Mesendoderm (in vitro differentiated cells): Measurements from ENCODE around the gene HMCES. TPM values are rescaled to one million over a fixed set of nuclear protein-coding genes. Genes with fewer than 3 reads are reported as not detected.

ENCODE experiments used
- DNase-seq: peaks from one replicate; pipeline ENCODE4 v3.0.0; 2013
- H2AK5ac ChIP-seq: 2 replicates; pipeline ENCODE4 v1.6.1; 2013; ENCODE audit warnings: low read length, inconsistent platforms
- H2BK120ac ChIP-seq: 2 replicates; pipeline ENCODE4 v1.6.1; 2013; ENCODE audit warnings: low read depth, mild to moderate bottlenecking, low read length, moderate library complexity, mixed read lengths
- H2BK15ac ChIP-seq: replicated peaks from 2 replicates; pipeline ENCODE4 v1.6.1; 2013; ENCODE audit warnings: low read depth, mild to moderate bottlenecking, moderate library complexity
- H2BK5ac ChIP-seq: 2 replicates; pipeline ENCODE4 v1.6.1; 2013; ENCODE audit warnings: low read length, inconsistent platforms
- H3K18ac ChIP-seq: 2 replicates; pipeline ENCODE4 v1.6.1; 2013; ENCODE audit warnings: mild to moderate bottlenecking, low read length, mixed read lengths
- H3K23ac ChIP-seq: one replicate; pipeline ENCODE4 v1.6.1; 2013; ENCODE audit warnings: low read length
- H3K27ac ChIP-seq: 2 replicates; pipeline ENCODE4 v1.5.1; 2013; ENCODE audit warnings: low read depth, mild to moderate bottlenecking, inconsistent platforms, low read length, moderate library complexity
- H3K27me3 ChIP-seq: 2 replicates; pipeline ENCODE4 v1.6.1; 2013; ENCODE audit warnings: low read length, control low read depth, mild to moderate bottlenecking, inconsistent platforms; ENCODE audit not compliant: insufficient read depth, poor library complexity
- H3K36me3 ChIP-seq: 2 replicates; pipeline ENCODE4 v1.6.1; 2013; ENCODE audit warnings: low read length, inconsistent platforms; ENCODE audit not compliant: control insufficient read depth, insufficient read depth
- H3K4ac ChIP-seq: one replicate; pipeline ENCODE4 v1.6.1; 2013; ENCODE audit warnings: low read depth, mild to moderate bottlenecking, low read length, moderate library complexity
- H3K4me1 ChIP-seq: 2 replicates; pipeline ENCODE4 v1.6.1; 2013; ENCODE audit warnings: low read depth, low read length, inconsistent platforms; ENCODE audit not compliant: control insufficient read depth
- H3K4me2 ChIP-seq: 2 replicates; pipeline ENCODE4 v1.6.1; 2013; ENCODE audit warnings: low read length
- H3K4me3 ChIP-seq: 2 replicates; pipeline ENCODE4 v1.5.1; 2013; ENCODE audit warnings: mild to moderate bottlenecking, low read length
- H3K56ac ChIP-seq: one replicate; pipeline ENCODE4 v1.6.1; 2013; ENCODE audit warnings: low read length
- H3K79me1 ChIP-seq: 2 replicates; pipeline ENCODE4 v1.6.1; 2013; ENCODE audit warnings: low read length, inconsistent platforms
- H3K79me2 ChIP-seq: 2 replicates; pipeline ENCODE4 v1.6.1; 2013; ENCODE audit warnings: mild to moderate bottlenecking, low read length; ENCODE audit not compliant: control insufficient read depth, insufficient read depth
- H3K9ac ChIP-seq: 2 replicates; pipeline ENCODE4 v1.6.1; 2013; ENCODE audit warnings: low read length, inconsistent platforms
- H4K5ac ChIP-seq: one replicate; pipeline ENCODE4 v1.6.1; 2013; ENCODE audit warnings: low read length
- H4K8ac ChIP-seq: one replicate; pipeline ENCODE4 v1.6.1; 2013; ENCODE audit warnings: low read depth, mild to moderate bottlenecking, control low read depth, low read length, moderate library complexity
- WGBS: extraction: QIAGEN DNeasy Blood & Tissue Kit; methylation state at CpG from one replicate; pipeline ENCODE4 v1.1.7; 2013; ENCODE audit warnings: low lambda C conversion rate, missing lambda C conversion rate; ENCODE audit not compliant: insufficient coverage; ENCODE audit errors: extremely low coverage; 5-methylcytosine and 5-hydroxymethylcytosine counted together
- small RNA-seq: library from polyadenylated mRNA; stranded (forward); fragments of <200 nt; extraction: miRNeasy Mini kit (QIAGEN cat#:217004); gene quantifications from one replicate; pipeline ENCODE3, GENCODE V24; 2013; ENCODE audit not compliant: insufficient read depth

Gene HMCES

DNA sequence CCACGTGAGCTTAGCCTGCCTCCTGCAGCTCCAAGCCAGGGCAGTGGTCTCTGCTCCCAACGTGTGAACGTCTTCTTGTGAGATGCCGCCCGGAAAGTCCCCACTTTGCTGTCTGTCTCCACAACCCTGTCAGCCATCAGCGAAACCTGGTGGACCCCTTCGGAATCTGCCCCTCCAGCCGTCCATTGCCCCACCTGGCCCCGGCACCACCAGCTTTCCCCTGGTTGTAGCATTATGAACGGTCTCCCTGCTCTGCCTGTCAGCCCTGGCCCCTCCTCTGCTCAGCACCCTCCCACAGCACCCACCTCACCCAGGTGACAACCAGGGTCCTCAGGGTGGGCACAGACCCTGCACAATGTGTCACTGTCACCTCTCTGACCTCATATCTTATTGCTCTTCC lies 71.1 kb downstream of the HMCES start:
- no CpG with 5 or more reads among the region's 10 CpGs for WGBS
- Histone ChIP-seq H3K9ac (no peak overlapping the region), H4K8ac (no peak overlapping the region), H3K4me1 (peaks cover 3% of the 10 kb centered on the region), H3K79me2 (no peaks in the 10 kb centered on the region), H3K27ac (no peak overlapping the region), H3K36me3 (no peaks in the 10 kb centered on the region), H3K27me3 (no peaks in the 10 kb centered on the region), H3K4ac (no peak overlapping the region), H3K18ac (no peak overlapping the region), H3K4me3 (no peak overlapping the region), H2BK5ac (no peak overlapping the region), H3K4me2 (no peak overlapping the region), H4K5ac (no peak overlapping the region), H3K23ac (no peak overlapping the region), H2BK15ac (no peak overlapping the region), H2AK5ac (no peak overlapping the region), H3K56ac (no peak overlapping the region), H2BK120ac (no peak overlapping the region), H3K79me1 (no peaks in the 10 kb centered on the region)
- no peak for DNase-seq

DNA sequence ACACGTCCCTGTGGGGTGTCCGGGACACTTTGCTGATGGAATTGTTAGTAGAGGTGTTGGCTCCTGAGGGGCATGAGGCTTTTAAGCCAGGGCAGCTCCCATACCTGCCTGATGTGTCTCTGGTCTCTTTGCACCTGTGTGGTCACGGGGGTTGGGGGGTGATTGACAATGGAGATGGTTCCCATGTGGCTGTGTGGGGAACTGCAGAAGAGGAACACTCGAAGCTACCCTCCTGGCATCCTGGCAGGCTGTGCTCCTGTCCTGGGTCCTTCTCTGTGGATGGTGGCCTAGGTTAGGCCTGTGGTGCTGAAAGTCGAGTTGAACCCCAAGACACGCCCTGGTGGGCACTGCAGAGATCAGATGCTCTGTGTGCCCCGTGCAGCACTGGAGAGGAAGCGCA lies 73.4 kb downstream of the HMCES start:
- H3K4me2 ChIP-seq: no peak overlapping the region
- no peak overlapping the region for H3K9ac ChIP-seq
- no peaks in the 10 kb centered on the region for H3K27me3 ChIP-seq
- no peak overlapping the region for H2BK15ac ChIP-seq
- H3K18ac ChIP-seq: no peak overlapping the region
- H3K27ac ChIP-seq: no peak overlapping the region
- no peak overlapping the region for H2BK120ac ChIP-seq
- no peaks in the 10 kb centered on the region for H3K36me3 ChIP-seq
- H4K8ac ChIP-seq: no peak overlapping the region
- H3K79me1 ChIP-seq: no peaks in the 10 kb centered on the region
- WGBS: no CpG with 5 or more reads among the region's 8 CpGs
- peak; percentile 45 for DNase-seq
- H3K79me2 ChIP-seq: no peaks in the 10 kb centered on the region
- H2BK5ac ChIP-seq: no peak overlapping the region
- H3K4me1 ChIP-seq: no peaks in the 10 kb centered on the region
- no peak overlapping the region for H2AK5ac ChIP-seq
- no peak overlapping the region for H3K4me3 ChIP-seq
- no peak overlapping the region for H3K56ac ChIP-seq
- no peak overlapping the region for H3K4ac ChIP-seq
- H4K5ac ChIP-seq: no peak overlapping the region
- H3K23ac ChIP-seq: no peak overlapping the region

DNA sequence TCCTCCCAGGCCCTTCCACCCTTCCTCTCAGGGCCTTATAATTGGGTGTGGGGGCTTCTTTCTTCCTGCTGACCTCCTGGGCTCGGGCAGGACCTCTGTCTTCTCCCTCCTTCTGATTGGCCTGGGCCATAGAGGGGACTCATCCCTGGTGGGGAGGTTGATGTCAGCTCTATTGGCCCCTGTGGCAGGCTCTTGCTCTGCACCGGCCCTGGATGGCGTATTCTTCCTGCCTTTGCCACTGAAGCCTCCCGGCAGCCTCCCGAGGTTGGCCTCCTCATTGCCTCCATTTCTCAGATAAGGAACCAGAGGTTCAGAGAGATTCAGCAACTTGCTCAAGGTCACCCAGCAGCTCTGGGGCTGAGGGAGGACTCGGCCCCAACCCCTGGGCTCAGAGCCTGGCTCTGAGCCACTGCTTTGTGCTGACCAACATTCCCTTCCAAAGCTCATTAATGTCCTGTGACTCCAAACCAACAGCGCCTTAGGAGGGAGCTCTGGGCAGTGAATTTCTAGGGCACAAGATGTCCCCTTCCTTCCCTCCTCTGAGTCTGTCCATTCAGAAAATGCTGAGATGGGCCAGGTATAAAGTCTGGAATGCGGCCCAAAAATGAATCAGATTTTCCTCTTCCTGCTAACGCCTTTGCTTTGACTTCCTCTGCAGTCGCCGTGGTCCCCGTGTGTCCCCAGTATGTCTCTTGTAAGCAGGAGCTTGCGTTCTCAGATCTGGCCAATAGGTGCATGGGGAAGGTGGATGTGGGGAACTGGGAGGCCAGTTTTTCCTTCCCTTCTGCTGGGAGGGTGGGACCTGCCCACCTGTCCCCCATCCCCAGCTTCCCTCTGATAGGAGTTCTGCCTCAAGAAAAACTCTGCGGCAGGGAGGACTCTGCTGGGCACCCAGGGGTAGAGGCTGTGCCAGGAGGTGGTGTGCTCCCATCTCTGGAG lies 74.2 kb downstream of the HMCES start:
- Histone ChIP-seq H3K27me3 (no peaks in the 10 kb centered on the region), H3K4me3 (no peak overlapping the region), H2BK5ac (no peak overlapping the region), H4K8ac (no peak overlapping the region), H3K18ac (no peak overlapping the region), H3K79me2 (no peaks in the 10 kb centered on the region), H3K4me1 (no peaks in the 10 kb centered on the region), H3K36me3 (no peaks in the 10 kb centered on the region), H4K5ac (no peak overlapping the region), H3K9ac (no peak overlapping the region), H3K23ac (no peak overlapping the region), H2BK15ac (no peak overlapping the region), H3K27ac (no peak overlapping the region), H3K4ac (no peak overlapping the region), H3K56ac (no peak overlapping the region), H3K79me1 (no peaks in the 10 kb centered on the region), H2BK120ac (no peak overlapping the region), H2AK5ac (no peak overlapping the region), H3K4me2 (no peak overlapping the region)
- WGBS: no CpG with 5 or more reads among the region's 14 CpGs
- DNase-seq: peak; percentile 28

DNA sequence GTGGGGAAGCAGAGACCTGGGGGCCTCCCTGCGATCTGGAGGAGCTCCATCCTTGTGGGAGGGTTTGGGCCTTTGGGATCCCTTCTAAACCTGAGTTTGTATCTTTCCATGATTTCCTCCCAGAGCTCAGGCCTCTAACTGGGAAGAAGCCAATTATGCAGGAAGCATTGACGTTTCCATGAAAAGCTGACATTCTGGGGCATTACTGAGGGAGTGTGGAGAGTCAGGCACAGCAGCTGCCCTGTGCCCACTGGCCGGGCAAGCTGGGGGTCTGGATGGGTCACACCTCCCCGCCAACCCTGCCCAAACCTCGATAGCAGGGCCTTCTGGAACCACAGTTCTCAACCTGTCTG lies 74.9 kb downstream of the HMCES start:
- H3K4me1 ChIP-seq: no peaks in the 10 kb centered on the region
- no peak overlapping the region for H4K5ac ChIP-seq
- no peaks in the 10 kb centered on the region for H3K36me3 ChIP-seq
- H4K8ac ChIP-seq: no peak overlapping the region
- H3K56ac ChIP-seq: no peak overlapping the region
- no peak overlapping the region for H3K4ac ChIP-seq
- no peak for DNase-seq
- H3K27me3 ChIP-seq: no peaks in the 10 kb centered on the region
- H2BK15ac ChIP-seq: no peak overlapping the region
- no CpG with 5 or more reads among the region's 5 CpGs for WGBS
- no peak overlapping the region for H3K9ac ChIP-seq
- no peak overlapping the region for H3K18ac ChIP-seq
- no peak overlapping the region for H3K27ac ChIP-seq
- H3K79me2 ChIP-seq: no peaks in the 10 kb centered on the region
- no peak overlapping the region for H3K23ac ChIP-seq
- no peak overlapping the region for H2AK5ac ChIP-seq
- H2BK5ac ChIP-seq: no peak overlapping the region
- H3K4me2 ChIP-seq: no peak overlapping the region
- no peak overlapping the region for H3K4me3 ChIP-seq
- H2BK120ac ChIP-seq: no peak overlapping the region
- H3K79me1 ChIP-seq: no peaks in the 10 kb centered on the region

Small RNA genes lying within 50 kb of the gene (small RNA-seq; reads per million reads assigned to genes)
- gene MIR6826: not detected
